Mucosa of descending colon (tissue), 3 donors: ENCODE data around the gene RORC. TPM values are rescaled to one million over a fixed set of nuclear protein-coding genes. Genes with fewer than 3 reads are reported as not detected.

Experiments used
- ATAC-seq: fragments of 200-7000 bp; cut with Tn5 transposase; one replicate; pipeline ENCODE4 v1.9.1; 2020; ENCODE audit warnings: mild to moderate bottlenecking, moderate library complexity
- DNase-seq, 3 donors: peaks; one replicate each; pipeline ENCODE4 v3.0.0-alpha.2; 2020
- H3K36me3 ChIP-seq: fragments of 200-600 bp; one replicate; pipeline ENCODE4 v1.8.0; 2021; ENCODE audit warnings: low read depth, mild to moderate bottlenecking
- H3K4me1 ChIP-seq: fragments of 200-600 bp; one replicate; pipeline ENCODE4 v1.8.0; 2021; ENCODE audit warnings: low read depth, mild to moderate bottlenecking
- H3K4me3 ChIP-seq: fragments of 200-600 bp; one replicate; pipeline ENCODE4 v1.8.0; 2021; ENCODE audit warnings: mild to moderate bottlenecking
- H3K9me3 ChIP-seq: fragments of 200-600 bp; one replicate; pipeline ENCODE4 v1.8.0; 2021; ENCODE audit warnings: mild to moderate bottlenecking
- intact Hi-C, 2 donors: fragments of 100-400 bp; cut with DNase I in 1 of 2; cut with micrococcal nuclease in 1 of 2; formaldehyde crosslinking; loops; one replicate each; pipeline versions ENCODE4 v1.11.0 to v1.11.1; 2022; cut with DNase I, micrococcal nuclease
- total RNA-seq, 3 donors: library from RNA; stranded (reverse); fragmentation: NEBNext Ultra II Directional in 2 of 3; extraction: Animal tissue kit (Norgen Biotek cat#: 25700) in 2 of 3; gene quantifications; one replicate each; pipeline versions ENCODE4 v1.2.1 to v1.2.4, GENCODE V29; 2021 to 2023
- TF ChIP-seq, protein P1 (sequence below): fragments of 200-600 bp; IDR thresholded peaks from one replicate; pipeline ENCODE4 v1.8.0; 2022; ENCODE audit warnings: antibody characterized with exemption, mild to moderate bottlenecking
- donor health status: DM: no; HTN: no; CAD: no; lungs with moderate emphysema.
- donor health status: DM: no; HTN: no; CAD: no.
- donor health status: DM: no; HTN: yes; CAD: no.

RORC gene
- total RNA-seq, 3 donors from 2014 or later, result 9.5 to 29.5 (median 17.7) TPM

DNA sequence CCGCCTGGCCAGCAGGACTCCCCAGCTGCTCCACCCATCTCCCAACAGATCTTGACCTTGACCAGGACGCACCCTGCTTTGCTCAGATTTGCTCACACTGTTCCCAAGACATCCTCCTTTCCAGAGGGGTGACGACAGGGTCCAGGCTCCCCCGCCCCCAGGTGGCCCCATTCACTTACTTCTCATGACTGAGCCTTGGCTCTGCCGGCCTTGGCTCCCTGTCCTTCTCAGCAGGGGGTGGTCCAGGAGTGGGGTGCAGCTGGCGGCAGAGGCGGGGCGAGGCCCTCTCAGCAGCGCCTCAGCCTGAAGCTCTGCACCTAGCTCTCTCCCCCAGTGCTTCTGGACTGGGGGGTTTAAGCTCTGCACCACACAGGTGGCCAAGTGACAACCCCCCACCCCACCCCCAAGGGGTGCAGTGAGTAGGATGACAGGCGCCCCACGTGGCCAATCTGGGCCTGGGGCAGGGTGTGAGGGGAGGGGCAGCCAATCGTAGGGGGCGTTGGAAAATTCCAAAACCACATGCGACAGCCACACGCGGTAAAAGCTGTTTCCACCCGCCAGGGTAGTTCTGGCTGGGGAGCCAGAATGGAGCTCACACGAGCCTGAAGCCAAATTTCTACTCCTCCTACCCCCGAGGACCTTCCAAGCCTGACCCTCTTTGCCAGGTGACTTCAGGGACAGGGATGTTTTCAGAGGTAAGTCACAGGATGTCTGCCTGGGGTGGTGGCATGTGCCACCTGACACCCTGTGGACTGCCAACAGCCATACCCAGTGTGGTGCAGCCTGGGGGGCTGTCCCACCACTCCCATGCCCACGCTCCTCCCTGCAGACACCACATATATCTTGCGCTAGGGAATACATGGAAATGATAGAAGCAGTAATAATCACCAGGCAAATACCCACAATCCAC, 5.6 kb downstream of the RORC start:
- H3K4me1 ChIP-seq, result no peaks in the 10 kb centered on the region
- intact Hi-C loops, result no loop called here
- H3K4me3 ChIP-seq, result no peak overlapping the region
- TF ChIP-seq, protein P1, sequence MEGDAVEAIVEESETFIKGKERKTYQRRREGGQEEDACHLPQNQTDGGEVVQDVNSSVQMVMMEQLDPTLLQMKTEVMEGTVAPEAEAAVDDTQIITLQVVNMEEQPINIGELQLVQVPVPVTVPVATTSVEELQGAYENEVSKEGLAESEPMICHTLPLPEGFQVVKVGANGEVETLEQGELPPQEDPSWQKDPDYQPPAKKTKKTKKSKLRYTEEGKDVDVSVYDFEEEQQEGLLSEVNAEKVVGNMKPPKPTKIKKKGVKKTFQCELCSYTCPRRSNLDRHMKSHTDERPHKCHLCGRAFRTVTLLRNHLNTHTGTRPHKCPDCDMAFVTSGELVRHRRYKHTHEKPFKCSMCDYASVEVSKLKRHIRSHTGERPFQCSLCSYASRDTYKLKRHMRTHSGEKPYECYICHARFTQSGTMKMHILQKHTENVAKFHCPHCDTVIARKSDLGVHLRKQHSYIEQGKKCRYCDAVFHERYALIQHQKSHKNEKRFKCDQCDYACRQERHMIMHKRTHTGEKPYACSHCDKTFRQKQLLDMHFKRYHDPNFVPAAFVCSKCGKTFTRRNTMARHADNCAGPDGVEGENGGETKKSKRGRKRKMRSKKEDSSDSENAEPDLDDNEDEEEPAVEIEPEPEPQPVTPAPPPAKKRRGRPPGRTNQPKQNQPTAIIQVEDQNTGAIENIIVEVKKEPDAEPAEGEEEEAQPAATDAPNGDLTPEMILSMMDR, result no peak
- ATAC-seq (no peak), DNase-seq (no peak)
- H3K9me3 ChIP-seq, result no peaks in the 10 kb centered on the region
- H3K36me3 ChIP-seq, result no peaks in the 10 kb centered on the region

DNA sequence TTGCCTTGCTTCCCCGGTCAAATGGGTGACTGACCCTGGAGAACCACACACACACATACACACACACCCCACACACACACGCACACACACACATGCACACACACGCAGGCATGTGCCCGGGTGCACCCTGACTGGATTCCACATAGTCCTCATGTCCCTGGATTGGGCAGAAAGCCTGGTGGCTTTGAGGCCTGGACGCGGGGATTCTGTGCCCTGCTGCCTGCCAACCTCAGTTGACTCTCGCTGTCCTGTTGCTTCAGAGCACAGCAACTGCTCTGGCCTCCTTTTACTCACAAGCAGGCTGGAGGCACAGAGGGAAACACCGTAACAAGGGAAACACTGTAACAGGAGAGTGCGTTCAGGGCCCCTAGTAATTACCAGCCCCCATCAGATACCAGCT, 6.4 kb downstream of the RORC start:
- intact Hi-C loops, result no loop called here
- no peak for ATAC-seq
- H3K4me3 ChIP-seq, result no peak overlapping the region

DNA sequence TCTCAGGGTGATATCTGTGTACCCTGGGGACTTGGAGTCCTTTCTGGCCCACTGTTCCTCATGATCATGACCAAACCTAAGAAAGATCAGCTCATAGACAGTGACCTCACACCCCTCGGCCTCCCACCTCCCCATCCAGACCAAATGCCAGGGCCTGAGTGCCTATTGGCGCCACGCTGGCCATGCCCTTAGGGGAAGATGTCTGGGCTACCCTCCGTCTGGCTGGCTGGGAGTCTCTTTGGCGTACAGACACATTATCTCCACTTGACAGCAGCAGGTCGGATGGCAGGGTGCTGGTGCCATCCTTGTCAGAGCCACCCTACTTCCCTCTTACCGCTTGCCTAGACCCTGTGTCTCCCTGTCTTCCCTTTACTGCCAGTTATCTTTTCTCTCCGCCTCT, 8.4 kb downstream of the RORC start:
- Histone ChIP-seq H3K9me3 (no peaks in the 10 kb centered on the region), H3K36me3 (no peaks in the 10 kb centered on the region), H3K4me3 (no peak overlapping the region), H3K4me1 (no peaks in the 10 kb centered on the region)
- ATAC-seq (no peak), DNase-seq (no peak)
- TF ChIP-seq, protein P1, result no peak
- intact Hi-C loops, result no loop called here

More for the DNA sequence above, 6.4 kb downstream of the RORC start:
- H3K4me1 ChIP-seq, result no peaks in the 10 kb centered on the region
- TF ChIP-seq, protein P1, result no peak
- DNase-seq, result no peak
- H3K9me3 ChIP-seq, result no peaks in the 10 kb centered on the region
- no peaks in the 10 kb centered on the region for H3K36me3 ChIP-seq

DNA sequence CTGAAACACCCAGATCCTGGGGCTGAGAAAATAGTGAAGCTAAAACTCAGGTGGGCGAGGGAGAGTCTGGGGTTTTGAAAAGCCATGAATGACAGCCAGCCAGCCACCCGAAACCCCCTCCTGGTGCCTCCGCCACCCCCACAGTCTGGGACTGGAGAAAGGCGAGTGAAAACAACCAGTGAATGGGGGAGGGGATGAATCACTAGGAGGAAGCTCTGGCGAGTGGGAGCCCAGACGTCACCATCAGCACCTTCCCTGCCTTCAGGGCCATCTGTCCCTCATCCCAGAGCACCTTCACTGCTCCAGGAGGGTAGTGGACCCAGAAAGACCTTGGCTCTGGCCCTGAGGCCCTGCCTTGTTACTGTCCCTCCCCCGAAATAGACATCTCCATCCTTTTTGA, 9.2 kb downstream of the RORC start:
- DNase-seq (no peak), ATAC-seq (no peak)
- Histone ChIP-seq H3K36me3 (no peaks in the 10 kb centered on the region), H3K9me3 (no peaks in the 10 kb centered on the region), H3K4me3 (no peak overlapping the region), H3K4me1 (no peaks in the 10 kb centered on the region)
- TF ChIP-seq, protein P1, result no peak
- intact Hi-C loops, result no loop called here

DNA sequence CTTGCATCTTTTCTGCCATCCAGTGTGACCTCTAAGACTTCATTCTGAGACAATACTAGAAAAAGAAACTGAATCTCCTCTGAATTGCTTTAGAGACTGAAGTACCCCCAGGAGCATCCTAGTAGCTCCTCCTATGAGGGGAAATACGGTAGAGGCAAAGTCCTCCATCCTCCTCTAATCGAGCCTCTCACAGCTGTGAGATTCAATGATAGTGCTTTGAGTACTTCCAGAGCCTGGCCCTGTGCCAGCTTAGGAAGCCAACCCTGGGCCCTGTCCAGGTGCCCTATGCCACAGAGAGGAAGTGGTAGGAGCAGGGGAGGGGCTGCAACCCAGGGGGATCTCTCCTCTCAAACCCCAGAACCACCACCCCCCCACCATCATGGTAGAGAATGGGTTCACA, 10.7 kb downstream of the RORC start:
- ATAC-seq, result peak; percentile 28
- TF ChIP-seq, protein P1, result no peak
- Histone ChIP-seq H3K9me3 (no peaks in the 10 kb centered on the region), H3K36me3 (no peaks in the 10 kb centered on the region), H3K4me1 (no peaks in the 10 kb centered on the region), H3K4me3 (no peak overlapping the region)
- intact Hi-C loops, result no loop called here
- no peak for DNase-seq
